Neural cell (in vitro differentiated cells): ENCODE measurements around the gene QPCT. TPM values are rescaled to one million over a fixed set of nuclear protein-coding genes. Genes with fewer than 3 reads are reported as not detected.

Experiments
- H2AFZ ChIP-seq: fragments of 200-600, 300-800 bp; sonication (generic), shearing (Covaris generic); 2 replicates; pipeline ENCODE4 v1.6.0; 2014; ENCODE audit warnings: low read depth, mild to moderate bottlenecking, antibody characterized with exemption, low read length, moderate library complexity
- H3F3A ChIP-seq: fragments of 200-600 bp; shearing (Covaris generic); 2 replicates; pipeline ENCODE4 v1.6.1; 2016; ENCODE audit warnings: mild to moderate bottlenecking, moderate library complexity, mixed read lengths, antibody characterized with exemption, low read length; ENCODE audit not compliant: insufficient read depth, poor library complexity, severe bottlenecking
- H3K27ac ChIP-seq: fragments of 200-600, 300-800 bp; sonication (generic), shearing (Covaris generic); 2 replicates; pipeline ENCODE4 v1.5.1; 2014; ENCODE audit warnings: mild to moderate bottlenecking, low read length, moderate library complexity
- H3K27me3 ChIP-seq: fragments of 300-800, 200-600 bp; sonication (generic), shearing (Covaris generic); 2 replicates; pipeline ENCODE4 v1.6.0; 2014; ENCODE audit warnings: mild to moderate bottlenecking, low read depth, low read length, moderate library complexity; ENCODE audit not compliant: insufficient read depth
- H3K36me3 ChIP-seq: fragments of 300-800, 200-600 bp; sonication (generic), shearing (Covaris generic); 2 replicates; pipeline ENCODE4 v1.5.1; 2014; ENCODE audit warnings: mild to moderate bottlenecking, antibody characterized with exemption, low read length, moderate library complexity; ENCODE audit not compliant: insufficient read depth
- H3K4me2 ChIP-seq: fragments of 300-800, 200-600 bp; sonication (generic), shearing (Covaris generic); 2 replicates; pipeline ENCODE4 v1.6.0; 2014; ENCODE audit warnings: mild to moderate bottlenecking, low read length
- H3K4me3 ChIP-seq: fragments of 300-800, 200-600 bp; sonication (generic), shearing (Covaris generic); 2 replicates; pipeline ENCODE4 v1.5.1; 2014; ENCODE audit warnings: mild to moderate bottlenecking, low read length, moderate library complexity
- H3K79me2 ChIP-seq: fragments of 200-600 bp; shearing (Covaris generic); replicated peaks from 2 replicates; pipeline ENCODE4 v1.6.0; 2014; ENCODE audit warnings: mild to moderate bottlenecking, low read length, moderate library complexity; ENCODE audit not compliant: insufficient read depth
- H3K9ac ChIP-seq: fragments of 300-800, 200-600 bp; sonication (generic), shearing (Covaris generic); 2 replicates; pipeline ENCODE4 v1.6.1; 2016; ENCODE audit warnings: mild to moderate bottlenecking, low read length, mixed read lengths
- H3K9me2 ChIP-seq: fragments of 200-600 bp; shearing (Covaris generic); 2 replicates; pipeline ENCODE4 v1.6.1; 2016; ENCODE audit warnings: mild to moderate bottlenecking, low read length, mixed read lengths; ENCODE audit not compliant: insufficient read depth
- H3K9me3 ChIP-seq: fragments of 200-600, 300-800 bp; sonication (generic), shearing (Covaris generic); 2 replicates; pipeline ENCODE4 v1.6.1; 2016; ENCODE audit warnings: mild to moderate bottlenecking, mixed run types, low read length, moderate library complexity, mixed read lengths
- H4K20me1 ChIP-seq: fragments of 200-600 bp; shearing (Covaris generic); 2 replicates; pipeline ENCODE4 v1.6.1; 2016; ENCODE audit warnings: mild to moderate bottlenecking, mixed run types; ENCODE audit not compliant: insufficient read depth
- CTCF ChIP-seq: fragments of 450-650 bp; IDR thresholded peaks from 2 replicates; pipeline ENCODE4 v1.5.1; 2014; ENCODE audit warnings: antibody characterized with exemption, mild to moderate bottlenecking, moderate library complexity; ENCODE audit not compliant: poor library complexity, severe bottlenecking
- EP300 ChIP-seq: fragments of 450-650 bp; conservative IDR thresholded peaks from 2 replicates; pipeline ENCODE4 v1.6.1; 2014; ENCODE audit warnings: antibody characterized with exemption, mild to moderate bottlenecking, moderate library complexity; ENCODE audit not compliant: poor library complexity, severe bottlenecking
- EZH2 ChIP-seq: fragments of 200-600, 300-800 bp; shearing (Covaris generic), sonication (generic); IDR thresholded peaks from 2 replicates; pipeline ENCODE4 v1.6.1; 2014; ENCODE audit warnings: antibody characterized with exemption, low read length, borderline replicate concordance, mild to moderate bottlenecking; ENCODE audit not compliant: insufficient read depth, poor library complexity, severe bottlenecking
- MXI1 ChIP-seq: fragments of 450-650 bp; conservative IDR thresholded peaks from 2 replicates; pipeline ENCODE4 v1.6.1; 2014; ENCODE audit warnings: antibody characterized with exemption, mild to moderate bottlenecking; ENCODE audit not compliant: poor library complexity, severe bottlenecking
- POLR2AphosphoS5 ChIP-seq: IDR thresholded peaks from 2 replicates; pipeline ENCODE4 v1.6.1; 2012
- RAD21 ChIP-seq: fragments of 450-650 bp; conservative IDR thresholded peaks from 2 replicates; pipeline ENCODE4 v1.6.1; 2014; ENCODE audit warnings: antibody characterized with exemption, mild to moderate bottlenecking, moderate library complexity
- REST ChIP-seq: IDR thresholded peaks from 2 replicates; pipeline ENCODE4 v1.6.1; 2012; ENCODE audit warnings: borderline replicate concordance
- SMC3 ChIP-seq: fragments of 450-650 bp; conservative IDR thresholded peaks from 2 replicates; pipeline ENCODE4 v1.6.1; 2014; ENCODE audit warnings: antibody characterized with exemption, mild to moderate bottlenecking, moderate library complexity; ENCODE audit not compliant: poor library complexity
- TAF1 ChIP-seq: IDR thresholded peaks from 2 replicates; pipeline ENCODE4 v1.6.1; 2012; ENCODE audit warnings: low read depth
- polyA plus RNA-seq: library from polyadenylated mRNA; depleted of rRNA; stranded (reverse); fragments of >200 nt; gene quantifications from 2 replicates; pipeline ENCODE4 v1.2.3, GENCODE V29; 2014

The QPCT gene
- polyA plus RNA-seq, 1 donor from 2014 or later: 2.3 TPM

- Histone ChIP-seq H3K9ac (no peak overlapping the region), H4K20me1 (no peaks in the 10 kb centered on the region), H3F3A (no peaks in the 10 kb centered on the region), H3K79me2 (peaks cover 10% of the 10 kb centered on the region), H3K36me3 (no peaks in the 10 kb centered on the region), H3K27ac (no peak overlapping the region), H3K9me3 (no peaks in the 10 kb centered on the region), H3K27me3 (no peaks in the 10 kb centered on the region), H2AFZ (no peak overlapping the region), H3K9me2 (no peaks in the 10 kb centered on the region), H3K4me2 (no peak overlapping the region), H3K4me3 (no peak overlapping the region)
- no peak for TF ChIP-seq TAF1
- TF ChIP-seq POLR2AphosphoS5: no peak
- TF ChIP-seq SMC3: no peak
- TF ChIP-seq EP300: no peak
- no peak for TF ChIP-seq RAD21
- no peak for TF ChIP-seq CTCF
Measured at GRCh38 chr2:37297632-37298031, 46.8 kb upstream of the QPCT start.

- Histone ChIP-seq H3K79me2 (peaks cover 24% of the 10 kb centered on the region), H3F3A (no peaks in the 10 kb centered on the region), H3K27ac (no peak overlapping the region), H2AFZ (no peak overlapping the region), H3K4me3 (no peak overlapping the region), H3K9me2 (no peaks in the 10 kb centered on the region), H3K9me3 (no peaks in the 10 kb centered on the region), H3K4me2 (no peak overlapping the region), H3K9ac (no peak overlapping the region), H3K36me3 (no peaks in the 10 kb centered on the region), H3K27me3 (no peaks in the 10 kb centered on the region), H4K20me1 (no peaks in the 10 kb centered on the region)
- TF ChIP-seq POLR2AphosphoS5 (no peak), CTCF (no peak), RAD21 (no peak), REST (no peak), SMC3 (no peak), MXI1 (no peak), EP300 (no peak), TAF1 (no peak), EZH2 (no peak)
Measured at GRCh38 chr2:37300146-37300545, 44.3 kb upstream of the QPCT start.
